Transverse colon (tissue), 4 donors: ENCODE data around the gene CNTNAP2.

Experiments
- EP300 ChIP-seq: sonication (generic); formaldehyde crosslinking; IDR thresholded peaks from one replicate; pipeline ENCODE4 v1.6.1; 2017; ENCODE audit warnings: antibody characterized with exemption, low read depth
- POLR2A ChIP-seq: fragments of 450-650 bp; IDR thresholded peaks from one replicate; pipeline ENCODE4 v1.6.1; 2016; ENCODE audit warnings: antibody characterized with exemption, mild to moderate bottlenecking, moderate library complexity
- POLR2AphosphoS5 ChIP-seq, 3 donors: sonication (generic); formaldehyde crosslinking; IDR thresholded peaks; one replicate each; pipeline ENCODE4 v1.6.1; 2016; ENCODE audit warnings: antibody characterized with exemption in 3 of 3
- TF ChIP-seq, protein P1 (sequence below), 5 experiments: fragments of 200-600 bp in 3 of 5; fragments of 450-650 bp in 2 of 5; sonication (generic) in 3 of 5; IDR thresholded peaks; 1 replicate in 2 of 5; 2 replicates in 3 of 5; pipeline ENCODE4 v1.5.1; 2016 to 2017; ENCODE audit warnings: antibody characterized with exemption in 5 of 5, inconsistent platforms in 3 of 5, mild to moderate bottlenecking in 2 of 5, moderate library complexity in 1 of 5

DNA sequence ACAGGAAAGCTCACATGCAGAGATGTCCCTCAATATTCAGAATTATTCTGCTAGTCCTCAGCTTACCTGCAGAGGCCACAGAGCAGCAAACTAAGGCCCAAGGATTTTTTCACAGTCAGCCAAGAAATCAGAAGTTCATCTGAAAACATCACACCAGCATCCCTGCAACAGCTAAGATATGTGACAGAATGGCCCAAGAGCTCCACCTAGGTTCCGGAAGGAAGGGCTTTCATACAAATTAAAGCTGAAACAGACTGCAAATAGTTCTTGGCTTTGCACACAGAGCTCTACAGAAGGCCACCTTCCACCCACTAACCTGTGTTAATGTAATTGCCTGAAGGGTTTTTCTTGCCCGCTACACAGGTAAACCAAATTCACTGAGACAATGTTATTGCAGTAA is 2035.2 kb downstream of the CNTNAP2 start:
- TF ChIP-seq POLR2A = no peak
- no peak for TF ChIP-seq EP300
- TF ChIP-seq, protein P1, sequence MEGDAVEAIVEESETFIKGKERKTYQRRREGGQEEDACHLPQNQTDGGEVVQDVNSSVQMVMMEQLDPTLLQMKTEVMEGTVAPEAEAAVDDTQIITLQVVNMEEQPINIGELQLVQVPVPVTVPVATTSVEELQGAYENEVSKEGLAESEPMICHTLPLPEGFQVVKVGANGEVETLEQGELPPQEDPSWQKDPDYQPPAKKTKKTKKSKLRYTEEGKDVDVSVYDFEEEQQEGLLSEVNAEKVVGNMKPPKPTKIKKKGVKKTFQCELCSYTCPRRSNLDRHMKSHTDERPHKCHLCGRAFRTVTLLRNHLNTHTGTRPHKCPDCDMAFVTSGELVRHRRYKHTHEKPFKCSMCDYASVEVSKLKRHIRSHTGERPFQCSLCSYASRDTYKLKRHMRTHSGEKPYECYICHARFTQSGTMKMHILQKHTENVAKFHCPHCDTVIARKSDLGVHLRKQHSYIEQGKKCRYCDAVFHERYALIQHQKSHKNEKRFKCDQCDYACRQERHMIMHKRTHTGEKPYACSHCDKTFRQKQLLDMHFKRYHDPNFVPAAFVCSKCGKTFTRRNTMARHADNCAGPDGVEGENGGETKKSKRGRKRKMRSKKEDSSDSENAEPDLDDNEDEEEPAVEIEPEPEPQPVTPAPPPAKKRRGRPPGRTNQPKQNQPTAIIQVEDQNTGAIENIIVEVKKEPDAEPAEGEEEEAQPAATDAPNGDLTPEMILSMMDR (IDR thresholded peaks at IDR 0.05) = no peak
- TF ChIP-seq POLR2AphosphoS5 (IDR thresholded peaks at IDR 0.05) = no peak
